ACC112 (cell line): Measurements from ENCODE around the gene CHID1.
A peak's percentile ranks its signal among the peaks of the same experiment; 100 is the strongest.

Source experiments
- H2AFZ ChIP-seq: fragments of 200-600 bp; sonication (generic); one replicate; pipeline ENCODE4 v1.6.0; 2017; ENCODE audit warnings: antibody characterized with exemption, low read length; ENCODE audit not compliant: unreplicated experiment
- H3K27ac ChIP-seq: fragments of 200-600 bp; sonication (generic); 2 replicates; pipeline ENCODE4 v1.5.1; 2014; ENCODE audit warnings: low read depth, mild to moderate bottlenecking, antibody characterized with exemption, low read length, moderate library complexity
- H3K27me3 ChIP-seq: fragments of 200-600 bp; sonication (generic); 2 replicates; pipeline ENCODE4 v1.6.1; 2014; ENCODE audit warnings: mild to moderate bottlenecking, antibody characterized with exemption, low read length, moderate library complexity, mixed read lengths; ENCODE audit not compliant: insufficient read depth
- H3K36me3 ChIP-seq: fragments of 200-600 bp; sonication (generic); 2 replicates; pipeline ENCODE4 v1.6.1; 2016; ENCODE audit warnings: mild to moderate bottlenecking, antibody characterized with exemption, low read length, moderate library complexity, mixed read lengths; ENCODE audit not compliant: insufficient read depth
- H3K4me1 ChIP-seq: fragments of 200-600 bp; sonication (generic); one replicate; pipeline ENCODE4 v1.6.1; 2016; ENCODE audit warnings: low read length, mixed read lengths; ENCODE audit not compliant: insufficient read depth, unreplicated experiment, control insufficient read depth
- H3K4me3 ChIP-seq: fragments of 200-600 bp; sonication (generic); 2 replicates; pipeline ENCODE4 v1.5.1; 2014; ENCODE audit warnings: mild to moderate bottlenecking, low read depth, low read length
- H3K79me2 ChIP-seq: fragments of 200-600 bp; sonication (generic); one replicate; pipeline ENCODE4 v1.6.0; 2016; ENCODE audit warnings: low read length; ENCODE audit not compliant: control insufficient read depth, unreplicated experiment, insufficient read depth

CHID1 gene

DNA sequence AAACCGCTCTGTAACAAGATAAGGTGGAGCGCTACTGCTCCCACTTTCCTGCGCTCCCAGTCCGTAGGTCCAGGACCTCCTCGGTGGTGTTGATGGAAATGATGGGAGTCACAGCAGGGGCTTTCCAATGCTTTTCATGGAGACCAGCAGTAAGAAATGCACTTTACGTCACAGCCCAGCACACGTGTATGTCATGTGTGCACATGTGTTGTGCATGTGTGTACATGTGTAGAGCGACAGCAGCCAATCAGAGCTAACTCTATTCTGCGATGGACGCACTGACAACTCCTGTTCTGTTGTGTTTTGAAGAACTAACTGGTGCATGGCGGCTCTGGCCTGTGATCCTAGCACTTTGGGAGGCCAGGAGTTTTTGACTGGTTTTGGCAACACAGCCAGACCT, 1.2 kb downstream of the CHID1 start:
- H3K27ac ChIP-seq: no peak overlapping the region
- H3K79me2 ChIP-seq: peaks cover 27% of the 10 kb centered on the region
- H2AFZ ChIP-seq: no peak overlapping the region
- H3K4me1 ChIP-seq: peaks cover 5% of the 10 kb centered on the region
- no peaks in the 10 kb centered on the region for H3K36me3 ChIP-seq
- H3K27me3 ChIP-seq: no peaks in the 10 kb centered on the region
- peak overlapping the region; percentile 97 for H3K4me3 ChIP-seq

DNA sequence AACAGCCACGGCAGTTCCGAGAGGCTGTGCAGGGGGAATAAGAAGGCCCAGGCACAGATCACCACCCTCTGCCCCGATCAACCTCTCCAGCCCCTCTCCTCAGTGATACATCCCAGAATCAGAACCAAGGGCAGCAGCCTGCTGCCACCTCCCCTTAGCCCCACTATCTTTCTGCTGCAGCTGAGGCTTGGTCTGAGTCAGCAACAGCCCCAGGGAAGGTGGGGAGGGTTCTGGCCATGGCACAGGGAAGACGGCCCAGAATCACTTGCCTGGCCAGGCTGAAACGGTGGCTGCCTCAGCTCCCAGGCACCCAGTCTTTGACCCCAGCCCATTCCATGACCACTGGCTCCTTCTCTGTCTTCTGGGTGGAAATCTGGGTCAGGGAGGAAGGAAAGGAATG, 2.3 kb downstream of the CHID1 start:
- Histone ChIP-seq H2AFZ (no peak overlapping the region), H3K4me1 (peaks cover 5% of the 10 kb centered on the region), H3K27me3 (no peaks in the 10 kb centered on the region), H3K4me3 (no peak overlapping the region), H3K36me3 (no peaks in the 10 kb centered on the region), H3K79me2 (peaks cover 27% of the 10 kb centered on the region), H3K27ac (no peak overlapping the region)

DNA sequence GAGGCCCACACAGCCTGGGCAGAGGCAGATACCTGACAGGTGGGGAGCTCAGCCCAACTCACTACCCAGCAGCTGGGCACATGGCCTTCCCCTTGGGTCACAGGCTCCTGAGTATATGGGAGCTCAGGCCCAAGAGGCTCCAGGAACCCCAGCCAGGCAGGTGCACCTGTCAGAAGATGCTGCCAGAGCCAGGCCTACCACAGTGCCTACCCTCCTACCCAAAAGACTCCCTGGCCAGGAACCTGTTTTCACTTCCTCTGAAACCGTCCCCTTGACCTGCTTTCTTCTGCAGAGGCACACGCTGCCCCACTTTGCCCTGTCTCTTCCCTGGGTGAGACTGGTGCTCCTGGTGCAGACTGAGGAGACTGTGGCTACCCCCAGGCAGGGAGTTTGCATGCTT, 2.9 kb downstream of the CHID1 start:
- Histone ChIP-seq H3K4me3 (no peak overlapping the region), H3K27ac (no peak overlapping the region), H3K36me3 (no peaks in the 10 kb centered on the region), H3K27me3 (no peaks in the 10 kb centered on the region), H2AFZ (no peak overlapping the region), H3K79me2 (peaks cover 27% of the 10 kb centered on the region), H3K4me1 (peaks cover 5% of the 10 kb centered on the region)

DNA sequence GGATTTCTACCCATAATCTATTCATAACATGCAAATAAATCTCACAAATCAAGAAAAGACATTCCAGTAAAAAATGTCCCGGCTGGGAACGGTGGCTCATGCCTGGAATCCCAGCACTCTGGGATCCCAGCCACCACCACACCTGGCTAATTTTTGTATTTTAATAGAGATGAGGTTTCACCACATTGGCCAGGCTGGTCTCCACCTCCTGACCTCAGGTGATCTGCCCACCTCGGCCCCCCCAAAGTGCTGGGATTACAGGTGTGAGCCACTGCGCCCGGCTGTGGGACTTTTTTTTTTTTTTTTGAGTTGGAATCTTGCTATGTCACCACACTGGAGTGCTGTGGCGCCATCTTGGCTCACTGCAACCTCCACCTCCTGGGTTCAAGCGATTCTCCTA, 4.7 kb downstream of the CHID1 start:
- Histone ChIP-seq H3K27ac (no peak overlapping the region), H3K4me3 (no peak overlapping the region), H3K36me3 (no peaks in the 10 kb centered on the region), H2AFZ (no peak overlapping the region), H3K79me2 (peaks cover 27% of the 10 kb centered on the region), H3K4me1 (no peaks in the 10 kb centered on the region), H3K27me3 (no peaks in the 10 kb centered on the region)

DNA sequence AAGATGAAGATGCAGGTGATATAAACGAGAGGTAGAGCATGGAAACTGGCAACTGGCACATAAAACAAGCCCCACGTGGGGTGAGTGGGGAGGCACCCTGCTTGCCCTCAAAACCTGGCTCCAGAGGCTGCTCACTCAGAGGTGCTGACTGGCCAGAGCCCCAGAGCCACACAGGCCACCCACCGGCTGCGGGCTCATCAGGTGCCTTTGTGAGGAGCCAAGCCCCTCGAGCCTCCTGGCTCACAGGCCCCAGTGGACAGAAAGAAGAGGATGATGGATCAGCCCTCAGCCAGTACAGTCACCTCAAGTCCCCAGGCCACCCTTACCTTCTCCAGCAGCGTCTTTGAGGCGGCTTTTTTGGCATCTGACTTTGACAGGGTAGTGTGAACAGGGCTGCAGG, 6.2 kb downstream of the CHID1 start:
- Histone ChIP-seq H3K27ac (no peak overlapping the region), H3K4me3 (no peak overlapping the region), H3K36me3 (no peaks in the 10 kb centered on the region), H3K4me1 (no peaks in the 10 kb centered on the region), H3K27me3 (no peaks in the 10 kb centered on the region), H3K79me2 (peaks cover 16% of the 10 kb centered on the region), H2AFZ (no peak overlapping the region)

DNA sequence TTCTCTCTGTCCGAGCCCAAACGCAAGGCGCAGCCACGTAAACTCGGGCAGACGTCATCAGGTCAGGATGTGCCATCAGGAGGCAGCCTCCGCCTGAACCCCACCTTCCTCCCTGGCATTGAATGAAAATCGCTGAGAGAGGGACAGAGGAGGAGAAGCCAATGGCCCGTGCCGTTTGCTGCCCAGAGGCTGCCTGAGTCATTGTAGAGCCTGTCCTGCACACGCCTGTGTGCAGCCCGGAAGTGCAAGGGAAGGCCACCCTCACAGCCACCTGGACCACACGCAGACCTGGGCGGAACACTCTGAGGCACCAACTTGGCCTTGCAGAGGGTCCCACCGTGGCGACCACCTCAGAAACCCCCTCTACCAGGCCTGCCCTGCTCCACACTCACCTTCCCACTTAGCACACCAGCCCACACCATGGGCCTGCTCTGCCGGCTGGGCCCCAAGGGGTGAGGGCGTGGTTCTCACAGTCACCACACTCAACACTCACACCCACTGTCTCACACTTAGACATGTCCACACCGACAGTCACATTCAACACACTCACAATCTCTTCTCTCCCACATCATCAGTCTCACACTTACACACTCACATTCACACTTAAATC, 9.1 kb downstream of the CHID1 start:
- no peak overlapping the region for H2AFZ ChIP-seq
- no peak overlapping the region for H3K4me3 ChIP-seq
- H3K36me3 ChIP-seq: no peaks in the 10 kb centered on the region
- H3K4me1 ChIP-seq: no peaks in the 10 kb centered on the region
- no peaks in the 10 kb centered on the region for H3K79me2 ChIP-seq
- H3K27ac ChIP-seq: no peak overlapping the region
- H3K27me3 ChIP-seq: no peaks in the 10 kb centered on the region

DNA sequence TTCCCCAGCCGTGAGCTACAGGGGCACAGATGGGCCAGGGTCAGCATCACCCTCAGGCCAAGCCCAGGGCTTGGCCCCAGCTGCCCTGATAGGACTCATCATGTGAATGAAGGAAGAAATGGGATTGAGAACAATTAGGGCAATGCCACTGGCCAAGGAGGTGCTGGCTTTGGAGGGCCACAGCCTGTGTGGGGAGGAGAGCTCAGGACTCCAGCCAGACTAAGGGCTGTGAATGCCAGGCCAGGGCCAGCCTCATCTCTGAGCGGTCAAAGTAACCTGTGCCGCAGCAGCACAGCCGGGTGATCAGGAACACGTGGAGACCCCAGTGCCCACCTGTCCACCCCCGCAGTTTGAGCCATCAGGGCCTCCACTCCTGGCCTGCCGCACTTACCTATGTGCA, 10.1 kb downstream of the CHID1 start:
- Histone ChIP-seq H3K4me3 (no peak overlapping the region), H3K36me3 (no peaks in the 10 kb centered on the region), H3K27ac (no peak overlapping the region), H3K27me3 (no peaks in the 10 kb centered on the region), H2AFZ (no peak overlapping the region), H3K79me2 (no peaks in the 10 kb centered on the region), H3K4me1 (no peaks in the 10 kb centered on the region)

DNA sequence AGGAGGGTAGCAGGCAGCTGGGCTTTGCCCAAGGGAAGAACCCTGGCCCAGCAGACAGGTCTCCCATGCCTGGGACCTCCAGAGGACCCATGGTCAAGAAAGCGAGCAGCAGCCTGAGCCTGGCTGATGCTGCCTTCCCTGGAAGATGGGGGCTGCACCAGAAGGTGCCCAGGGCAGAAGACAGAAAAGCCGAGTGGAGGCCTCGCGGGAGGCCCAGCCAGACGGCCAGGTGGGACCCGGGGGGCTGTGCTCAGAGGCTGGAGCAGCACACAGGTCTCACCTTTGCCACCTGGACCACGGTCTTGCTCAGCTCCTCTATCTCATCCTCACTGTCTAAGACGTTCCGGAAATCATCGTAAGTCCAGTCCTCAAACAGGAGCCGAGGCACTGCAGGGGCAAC, 10.9 kb downstream of the CHID1 start:
- Histone ChIP-seq H3K79me2 (no peaks in the 10 kb centered on the region), H3K4me3 (no peak overlapping the region), H3K36me3 (no peaks in the 10 kb centered on the region), H3K4me1 (no peaks in the 10 kb centered on the region), H3K27ac (no peak overlapping the region), H2AFZ (no peak overlapping the region), H3K27me3 (no peaks in the 10 kb centered on the region)

DNA sequence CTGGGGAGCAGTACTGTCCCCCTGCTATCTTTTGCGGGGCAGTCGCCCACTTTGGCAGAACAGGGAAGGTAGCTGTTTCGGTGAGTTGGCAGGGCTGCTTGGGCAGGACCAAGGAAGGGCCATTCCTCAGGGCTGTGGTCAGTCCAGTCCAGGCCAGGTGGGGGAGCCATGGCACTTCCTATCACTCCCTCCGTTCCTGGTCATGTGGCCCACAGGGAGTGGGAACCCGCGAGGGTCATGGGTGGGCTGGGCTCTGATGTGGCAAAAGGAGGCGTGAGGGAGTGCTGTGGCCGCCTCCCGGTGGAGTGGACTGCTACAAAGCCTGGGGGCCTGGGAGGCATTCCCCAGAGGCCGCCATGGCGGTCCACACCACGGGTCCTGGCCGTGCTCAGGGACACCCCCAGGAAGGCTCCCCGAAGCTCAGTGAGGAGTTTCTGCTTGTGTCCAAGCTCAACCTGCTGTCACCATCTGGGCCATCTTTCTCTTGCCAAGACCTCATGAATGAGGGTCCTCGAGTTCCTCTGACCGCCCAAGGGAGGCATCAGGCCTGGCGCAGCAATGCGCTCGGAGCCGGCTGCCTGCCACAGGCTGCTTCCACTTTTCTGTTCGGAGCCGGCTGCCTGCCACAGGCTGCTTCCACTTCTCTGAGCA, 11.9 kb downstream of the CHID1 start:
- no peaks in the 10 kb centered on the region for H3K79me2 ChIP-seq
- no peak overlapping the region for H3K4me3 ChIP-seq
- H3K27ac ChIP-seq: no peak overlapping the region
- H3K27me3 ChIP-seq: no peaks in the 10 kb centered on the region
- no peaks in the 10 kb centered on the region for H3K36me3 ChIP-seq
- no peak overlapping the region for H2AFZ ChIP-seq
- no peaks in the 10 kb centered on the region for H3K4me1 ChIP-seq

DNA sequence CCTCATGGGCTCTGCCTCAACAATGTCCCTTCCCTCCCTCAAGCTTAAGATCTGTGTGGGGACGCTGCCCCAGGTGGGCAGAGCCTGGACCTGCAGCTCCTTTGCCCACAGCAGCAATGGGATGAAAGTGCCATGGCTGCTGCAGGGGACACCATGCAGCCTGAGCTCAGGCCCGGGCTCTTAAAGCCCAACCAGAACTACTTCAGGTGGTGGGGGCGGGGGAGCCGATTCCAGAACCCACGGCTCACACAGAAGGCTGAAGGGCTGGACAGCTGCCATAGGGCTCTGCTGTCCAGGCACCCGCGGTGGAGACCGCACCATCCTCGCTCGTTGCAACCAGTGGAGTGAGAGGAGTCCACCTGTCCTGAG, 12.5 kb downstream of the CHID1 start:
- no peaks in the 10 kb centered on the region for H3K36me3 ChIP-seq
- no peaks in the 10 kb centered on the region for H3K27me3 ChIP-seq
- H3K4me1 ChIP-seq: no peaks in the 10 kb centered on the region
- no peak overlapping the region for H2AFZ ChIP-seq
- H3K27ac ChIP-seq: no peak overlapping the region
- H3K79me2 ChIP-seq: no peaks in the 10 kb centered on the region
- no peak overlapping the region for H3K4me3 ChIP-seq

DNA sequence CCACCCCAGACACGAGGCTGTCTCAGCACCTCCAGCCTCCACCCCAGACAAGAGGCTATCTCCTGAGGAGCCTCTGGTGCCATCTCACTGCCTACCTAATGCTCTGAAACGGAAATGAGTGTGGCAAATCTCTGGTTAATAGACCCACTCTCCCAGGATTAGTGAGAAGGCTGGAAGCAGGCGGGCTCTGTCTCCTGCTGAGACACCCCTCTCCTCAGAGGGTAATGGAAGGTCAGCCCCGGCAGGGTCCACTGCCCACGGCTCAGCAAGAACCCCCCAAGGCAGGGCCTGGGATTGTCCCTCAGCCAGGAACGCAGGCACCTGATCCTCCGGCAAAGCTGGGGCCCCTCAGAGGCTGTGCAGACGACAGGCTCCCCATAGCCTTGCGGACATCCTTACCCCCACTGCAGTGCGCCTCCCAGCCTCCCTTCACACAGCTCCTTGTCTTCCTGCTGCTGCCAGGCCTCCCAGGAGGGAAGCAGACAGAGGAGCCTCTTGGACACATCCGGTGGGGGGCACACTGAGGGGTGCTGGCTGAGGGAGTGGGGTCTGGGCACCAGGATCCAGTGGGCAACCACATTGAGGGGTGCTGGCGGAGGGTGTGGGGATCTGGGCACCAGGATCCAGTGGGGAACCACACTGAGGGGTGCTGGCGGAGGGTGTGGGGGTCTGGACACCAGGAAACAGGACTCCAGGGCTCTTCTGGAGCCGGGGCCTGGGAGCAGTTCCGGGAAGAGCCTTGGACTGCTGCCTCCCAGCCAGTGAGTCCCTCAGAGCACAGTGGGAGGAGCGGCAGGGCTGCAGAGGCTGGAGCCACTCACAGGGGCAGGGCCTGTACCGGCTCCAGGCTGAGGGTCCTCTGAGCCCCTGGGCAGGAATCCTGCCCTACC, 13.1 kb downstream of the CHID1 start:
- Histone ChIP-seq H2AFZ (no peak overlapping the region), H3K27ac (no peak overlapping the region), H3K4me3 (no peak overlapping the region), H3K4me1 (no peaks in the 10 kb centered on the region), H3K27me3 (no peaks in the 10 kb centered on the region), H3K36me3 (no peaks in the 10 kb centered on the region), H3K79me2 (no peaks in the 10 kb centered on the region)
